VCaP (cell line): ENCODE data around the gene TNIP1.

Source experiments
- H3K27ac ChIP-seq: fragments of 450-650 bp; 2 replicates; pipeline ENCODE4 v1.5.1; 2017
- CTCF ChIP-seq: fragments of 450-650 bp; conservative IDR thresholded peaks from 2 replicates; pipeline ENCODE4 v1.5.1; 2017; ENCODE audit warnings: mild to moderate bottlenecking, moderate library complexity

TNIP1 gene

DNA sequence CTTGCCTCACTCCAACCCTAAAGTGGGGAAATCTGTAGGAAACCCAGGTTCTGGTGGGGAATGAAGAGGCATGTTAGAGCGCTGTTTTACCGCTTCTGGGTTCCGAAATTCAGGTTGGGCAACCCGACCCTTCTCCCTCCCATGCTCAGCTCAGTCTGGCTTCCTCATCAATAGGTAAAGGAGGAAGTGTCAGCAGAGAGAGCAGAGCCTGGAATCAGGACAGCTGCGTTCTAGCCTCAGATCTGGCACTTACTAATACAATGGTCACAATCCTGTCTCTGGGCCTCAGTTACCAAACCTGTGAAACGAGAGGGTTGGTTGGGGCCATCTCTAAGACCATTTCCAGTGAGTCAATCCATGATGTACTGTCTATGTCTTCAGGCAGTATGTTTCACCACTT is 16.2 kb upstream of the TNIP1 start:
- H3K27ac ChIP-seq = no peak overlapping the region
- no peak for TF ChIP-seq CTCF

DNA sequence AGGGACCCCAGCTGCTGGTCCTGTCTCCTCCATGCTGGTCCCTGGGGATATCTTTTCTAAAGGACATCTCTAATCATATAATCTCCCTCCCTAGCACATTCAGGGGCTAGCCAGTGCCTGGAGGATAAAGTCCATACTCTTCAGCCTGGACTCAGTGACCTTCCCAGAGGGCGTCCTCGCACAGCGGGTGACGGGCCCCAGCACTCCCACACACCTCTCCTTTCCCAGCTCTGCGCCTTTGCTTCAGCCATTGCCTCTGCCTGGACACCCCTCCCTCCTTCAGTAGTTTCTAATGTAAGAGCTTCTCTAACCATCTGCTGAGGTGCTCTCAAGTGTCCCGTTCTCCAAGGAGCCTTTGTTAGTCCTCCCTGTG is 15.2 kb upstream of the TNIP1 start:
- no peak overlapping the region for H3K27ac ChIP-seq
- TF ChIP-seq CTCF = no peak

DNA sequence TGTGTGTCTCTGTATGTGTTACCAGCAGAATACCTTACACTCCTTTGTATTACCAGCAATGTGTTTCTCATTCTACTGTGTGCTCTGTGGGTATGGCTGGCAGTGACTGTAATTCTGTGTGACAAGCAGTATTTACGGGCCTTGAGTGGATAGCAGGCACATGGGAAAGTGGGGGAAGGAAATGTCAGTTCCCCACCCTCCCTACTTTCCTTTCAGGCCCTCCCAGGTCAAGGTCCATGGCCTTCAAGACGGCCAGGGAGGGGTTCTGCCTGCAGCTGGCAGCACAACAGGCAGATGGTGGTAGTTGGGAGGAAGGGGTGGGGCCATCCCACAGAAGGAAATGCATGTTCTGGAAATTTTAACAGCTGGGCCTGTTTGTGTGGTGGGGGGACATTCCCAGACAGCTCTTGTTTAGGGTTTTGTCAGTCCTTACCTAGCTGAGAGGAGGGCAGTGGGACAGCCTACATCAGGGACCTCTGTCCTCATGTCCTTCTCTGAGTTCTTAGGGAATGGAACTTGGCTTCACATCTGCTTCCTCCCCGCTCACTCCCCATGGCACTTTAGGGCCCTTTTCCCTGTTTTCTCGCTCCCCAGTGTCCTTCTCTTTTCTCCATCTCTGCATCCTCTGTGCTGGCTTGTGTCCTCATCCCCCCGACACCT is 14.6 kb upstream of the TNIP1 start:
- no peak for TF ChIP-seq CTCF
- H3K27ac ChIP-seq = no peak overlapping the region

GRCh38 chr5:151094852-151095245 is 14.0 kb upstream of the TNIP1 start:
- TF ChIP-seq CTCF = no peak
- H3K27ac ChIP-seq = no peak overlapping the region

- no peak overlapping the region for H3K27ac ChIP-seq
- TF ChIP-seq CTCF = no peak
Observed at GRCh38 chr5:151094030-151094851, 13.4 kb upstream of the TNIP1 start.

- H3K27ac ChIP-seq = no peak overlapping the region
- TF ChIP-seq CTCF = no peak
Observed at GRCh38 chr5:151093476-151093889, 12.6 kb upstream of the TNIP1 start.

DNA sequence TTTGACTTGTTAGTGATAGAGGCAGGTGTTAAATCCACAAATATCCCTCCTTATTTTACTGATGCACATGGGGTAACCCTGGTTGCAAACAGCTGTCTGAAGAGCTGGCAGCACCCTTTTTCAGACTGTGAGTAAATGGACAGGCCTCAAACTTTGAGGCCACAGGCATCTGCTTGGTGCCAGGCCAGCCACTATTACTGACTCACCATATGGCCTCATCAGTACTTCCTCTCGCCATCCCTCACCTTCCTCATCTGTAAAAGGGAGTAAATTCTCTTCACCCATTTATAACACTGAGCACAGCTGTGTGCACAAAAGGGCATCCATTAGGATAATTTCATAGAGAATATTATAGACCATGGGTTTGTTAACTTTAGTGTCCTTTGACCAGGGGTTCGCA is 11.9 kb upstream of the TNIP1 start:
- H3K27ac ChIP-seq = no peak overlapping the region
- no peak for TF ChIP-seq CTCF
